Hematopoietic multipotent progenitor cell treated with erythropoietin and hydrocortisone succinate and interleukin-3 and kit ligand, for 8 days (in vitro differentiated cells): ENCODE results near the gene EMILIN1.
"Not testable (repeated sequence)": the region's sequence is repeated elsewhere in the genome, so short reads cannot be mapped to it uniquely, and the experiment has no call there.

ENCODE experiments used
- DNase-seq: peaks from one replicate; pipeline ENCODE4 v3.0.0-alpha.2; 2015

Gene EMILIN1

GRCh38 chr2:27054721-27055120 is 23.7 kb upstream of the EMILIN1 start:
- DNase-seq = no peak

- DNase-seq = no peak
Observed at GRCh38 chr2:27057184-27057583, 21.2 kb upstream of the EMILIN1 start.

- DNase-seq = no peak
Observed at GRCh38 chr2:27058210-27058609, 20.2 kb upstream of the EMILIN1 start.

- DNase-seq = no peak
Observed at GRCh38 chr2:27059141-27059820, 19.1 kb upstream of the EMILIN1 start.

GRCh38 chr2:27060323-27060722 is 18.1 kb upstream of the EMILIN1 start:
- DNase-seq = no peak

GRCh38 chr2:27065128-27065527 is 13.3 kb upstream of the EMILIN1 start:
- DNase-seq = no peak

- no peak for DNase-seq
Observed at GRCh38 chr2:27067385-27067784, 11.0 kb upstream of the EMILIN1 start.

- DNase-seq = no peak
Observed at GRCh38 chr2:27069436-27069835, 9.0 kb upstream of the EMILIN1 start.

- no peak for DNase-seq
Observed at GRCh38 chr2:27069961-27070618, 8.3 kb upstream of the EMILIN1 start.

- DNase-seq = no peak
Observed at GRCh38 chr2:27070653-27071276, 7.7 kb upstream of the EMILIN1 start.

- peak; percentile 93 for DNase-seq
Observed at GRCh38 chr2:27071277-27071989, 7.0 kb upstream of the EMILIN1 start, which contains the start of gene OST4. TSS of gene OST4 (minus strand) at chr2:27071654.

GRCh38 chr2:27071990-27072830 is 6.2 kb upstream of the EMILIN1 start:
- DNase-seq = no peak

GRCh38 chr2:27072920-27073319 is 5.5 kb upstream of the EMILIN1 start:
- DNase-seq = no peak

- no peak for DNase-seq
Observed at GRCh38 chr2:27073782-27074181, 4.6 kb upstream of the EMILIN1 start.

GRCh38 chr2:27074738-27075565 is 3.5 kb upstream of the EMILIN1 start:
- DNase-seq = peak; percentile 38

GRCh38 chr2:27075566-27075871 is 2.9 kb upstream of the EMILIN1 start:
- DNase-seq = not testable (repeated sequence)

- no peak for DNase-seq
Observed at GRCh38 chr2:27076323-27076722, 2.1 kb upstream of the EMILIN1 start.

- no peak for DNase-seq
Observed at GRCh38 chr2:27077231-27077630, 1.2 kb upstream of the EMILIN1 start.

- DNase-seq = no peak
Observed at GRCh38 chr2:27079233-27080139, 1.1 kb downstream of the EMILIN1 start.

GRCh38 chr2:27080140-27080469 is 1.7 kb downstream of the EMILIN1 start:
- DNase-seq = no peak

- no peak for DNase-seq
Observed at GRCh38 chr2:27080603-27080936, 2.2 kb downstream of the EMILIN1 start.
